AG04450 (cell line): ENCODE data around the gene PPP3R1. TPM values are rescaled to one million over a fixed set of nuclear protein-coding genes. Genes with fewer than 3 reads are reported as not detected.

Experiments
- CTCF ChIA-PET: fragments of 300-600, 350-600 bp; formaldehyde crosslinking; extraction: SDS; loops from one replicate; lab custom pipeline; 2022; ENCODE audit warnings: antibody characterized with exemption, inconsistent platforms; lab: Charles Lee
- POLR2A ChIA-PET: fragments of 350-600 bp; formaldehyde crosslinking; extraction: SDS; loops from one replicate; lab custom pipeline; 2021; ENCODE audit warnings: antibody characterized with exemption, inconsistent platforms; lab: Yijun Ruan, JAX
- DNase-seq: peaks from one replicate; pipeline ENCODE4 v3.0.0-alpha.2; 2011; ENCODE audit warnings: low read depth, low spot score
- H3K27ac ChIP-seq: one replicate; pipeline ENCODE4 v1.5.1; 2012; ENCODE audit warnings: low read depth, low read length, control low read depth
- H3K27me3 ChIP-seq: one replicate; pipeline ENCODE4 v1.6.0; 2012; ENCODE audit warnings: low read length; ENCODE audit not compliant: control insufficient read depth, insufficient read depth
- H3K4me3 ChIP-seq: 2 replicates; pipeline ENCODE4 v1.5.1; 2011; ENCODE audit warnings: mild to moderate bottlenecking, low read depth, low read length, control low read depth
- H3K9me3 ChIP-seq: 2 replicates; pipeline ENCODE4 v1.5.1; 2012; ENCODE audit warnings: low read length; ENCODE audit not compliant: control insufficient read depth, insufficient read depth
- polyA plus RNA-seq: library from polyadenylated mRNA; depleted of rRNA; stranded (reverse); fragments of >200 nt; gene quantifications from 2 replicates; pipeline ENCODE4 v1.2.3, GENCODE V29; 2011
- TF ChIP-seq, protein P1 (sequence below): IDR thresholded peaks from 2 replicates; pipeline ENCODE4 v1.5.1; 2011; ENCODE audit warnings: low read depth, low read length, control low read depth, inconsistent platforms

Gene PPP3R1
- polyA plus RNA-seq, 1 experiment, result 24.9 TPM

DNA sequence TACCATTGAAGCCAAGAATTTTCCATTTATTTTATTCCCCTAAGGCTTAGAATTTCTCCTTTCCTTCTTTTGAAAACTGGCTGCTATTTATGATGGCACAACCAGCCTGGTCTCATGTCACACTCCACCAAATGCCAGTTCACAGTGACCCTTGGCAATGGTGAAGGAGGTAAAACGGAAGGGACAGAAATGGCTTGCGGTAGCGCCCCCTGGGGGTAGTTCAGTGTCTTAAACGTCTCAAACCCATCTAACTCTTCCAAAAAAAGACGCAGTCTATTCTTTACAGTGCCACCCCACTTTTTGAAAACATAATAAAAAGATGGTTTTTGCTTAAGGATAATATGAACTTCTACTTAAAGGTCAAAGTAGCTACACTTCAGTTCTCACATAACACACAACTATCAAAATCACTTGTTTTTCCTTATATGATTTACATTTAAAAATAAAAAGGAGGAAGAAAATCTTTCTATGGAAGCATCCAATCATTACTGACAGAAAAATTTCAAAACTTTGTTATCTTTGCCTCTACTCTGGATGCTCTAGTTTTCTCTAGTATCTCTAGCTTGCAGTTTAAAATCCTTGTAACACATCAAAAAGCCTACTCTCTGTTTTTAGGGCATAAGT, 66.7 kb downstream of the PPP3R1 start:
- POLR2A ChIA-PET, result no interaction called here
- H3K9me3 ChIP-seq, result no peaks in the 10 kb centered on the region
- no peaks in the 10 kb centered on the region for H3K27me3 ChIP-seq
- CTCF ChIA-PET, result interaction anchor here (0.6 to 2.8 kb wide), 7 partner anchors 10 to 172 kb away, joined by 3 to 25 read pairs (median 4); no protein-coding TSS in a partner anchor
- TF ChIP-seq, protein P1, sequence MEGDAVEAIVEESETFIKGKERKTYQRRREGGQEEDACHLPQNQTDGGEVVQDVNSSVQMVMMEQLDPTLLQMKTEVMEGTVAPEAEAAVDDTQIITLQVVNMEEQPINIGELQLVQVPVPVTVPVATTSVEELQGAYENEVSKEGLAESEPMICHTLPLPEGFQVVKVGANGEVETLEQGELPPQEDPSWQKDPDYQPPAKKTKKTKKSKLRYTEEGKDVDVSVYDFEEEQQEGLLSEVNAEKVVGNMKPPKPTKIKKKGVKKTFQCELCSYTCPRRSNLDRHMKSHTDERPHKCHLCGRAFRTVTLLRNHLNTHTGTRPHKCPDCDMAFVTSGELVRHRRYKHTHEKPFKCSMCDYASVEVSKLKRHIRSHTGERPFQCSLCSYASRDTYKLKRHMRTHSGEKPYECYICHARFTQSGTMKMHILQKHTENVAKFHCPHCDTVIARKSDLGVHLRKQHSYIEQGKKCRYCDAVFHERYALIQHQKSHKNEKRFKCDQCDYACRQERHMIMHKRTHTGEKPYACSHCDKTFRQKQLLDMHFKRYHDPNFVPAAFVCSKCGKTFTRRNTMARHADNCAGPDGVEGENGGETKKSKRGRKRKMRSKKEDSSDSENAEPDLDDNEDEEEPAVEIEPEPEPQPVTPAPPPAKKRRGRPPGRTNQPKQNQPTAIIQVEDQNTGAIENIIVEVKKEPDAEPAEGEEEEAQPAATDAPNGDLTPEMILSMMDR, result peak; percentile 68
- DNase-seq, result no peak
- H3K4me3 ChIP-seq, result no peak overlapping the region
- H3K27ac ChIP-seq, result no peak overlapping the region

DNA sequence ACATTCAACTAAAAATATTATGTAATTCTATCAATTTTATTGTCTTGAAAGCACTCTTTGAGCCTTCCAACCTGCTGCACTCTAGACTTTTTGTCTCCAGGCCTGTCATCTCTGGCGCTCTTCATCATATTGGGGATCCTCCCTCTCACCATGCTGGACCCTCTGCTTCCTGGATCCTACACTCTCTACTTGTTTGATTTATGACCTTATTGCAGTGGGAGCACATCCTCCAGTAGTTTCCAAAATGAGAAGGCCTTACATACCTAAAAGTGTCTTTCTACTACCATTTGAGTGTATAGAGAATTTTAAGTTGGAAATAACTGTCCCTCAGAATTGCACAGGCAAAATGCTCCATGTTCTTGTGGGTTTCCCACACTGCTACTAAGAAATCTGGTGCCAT, 69.4 kb downstream of the PPP3R1 start:
- Histone ChIP-seq H3K9me3 (no peaks in the 10 kb centered on the region), H3K4me3 (no peak overlapping the region), H3K27ac (no peak overlapping the region), H3K27me3 (no peaks in the 10 kb centered on the region)
- no peak for DNase-seq
- TF ChIP-seq, protein P1, result no peak
- POLR2A ChIA-PET, result no interaction called here
- CTCF ChIA-PET, result interaction anchor here (0.6 to 1.7 kb wide), 3 partner anchors 13 to 213 kb away, joined by 3 to 8 read pairs (median 4); no protein-coding TSS in a partner anchor

DNA sequence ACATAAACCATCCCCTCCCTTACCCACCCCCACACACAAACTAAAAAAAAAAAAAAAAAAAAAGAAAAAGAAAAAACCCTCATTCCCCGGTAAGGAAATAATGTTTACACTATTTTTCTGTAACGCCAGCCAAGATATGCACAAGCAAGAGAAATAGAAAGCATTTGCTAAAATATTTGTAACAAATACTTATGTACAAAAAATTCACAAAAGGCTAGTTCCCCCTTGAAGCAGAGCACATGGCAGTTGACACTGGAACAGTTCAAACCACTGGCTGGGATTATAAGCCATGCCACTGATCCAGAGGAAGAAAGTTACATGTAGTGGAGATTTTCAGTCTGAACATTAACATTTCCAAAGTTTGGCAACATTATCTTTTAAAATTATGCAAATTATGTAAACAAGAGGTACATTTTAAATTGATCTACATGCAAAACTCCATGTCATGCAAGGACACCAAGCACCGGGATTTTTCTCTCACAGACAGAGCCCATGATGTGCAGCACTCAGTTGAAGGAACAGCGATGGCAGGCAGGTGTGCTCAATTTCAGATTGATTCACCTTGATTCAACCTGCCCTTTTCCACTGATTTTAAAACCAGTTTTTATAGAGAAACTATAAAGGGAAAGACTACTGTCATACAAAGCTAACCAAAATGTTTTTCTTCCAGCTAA, 73.2 kb downstream of the PPP3R1 start:
- Histone ChIP-seq H3K27ac (no peak overlapping the region), H3K9me3 (no peaks in the 10 kb centered on the region), H3K4me3 (no peak overlapping the region), H3K27me3 (no peaks in the 10 kb centered on the region)
- TF ChIP-seq, protein P1, result no peak
- POLR2A ChIA-PET, result interaction anchor here (1.5 kb wide), 1 partner anchor 21 kb away, joined by 3 read pairs; the partner anchor contains the start of gene PNO1
- CTCF ChIA-PET, result interaction anchor here (0.6 to 2.4 kb wide), 4 partner anchors 17 to 147 kb away, joined by 3 to 8 read pairs (median 4); no protein-coding TSS in a partner anchor
- no peak for DNase-seq

DNA sequence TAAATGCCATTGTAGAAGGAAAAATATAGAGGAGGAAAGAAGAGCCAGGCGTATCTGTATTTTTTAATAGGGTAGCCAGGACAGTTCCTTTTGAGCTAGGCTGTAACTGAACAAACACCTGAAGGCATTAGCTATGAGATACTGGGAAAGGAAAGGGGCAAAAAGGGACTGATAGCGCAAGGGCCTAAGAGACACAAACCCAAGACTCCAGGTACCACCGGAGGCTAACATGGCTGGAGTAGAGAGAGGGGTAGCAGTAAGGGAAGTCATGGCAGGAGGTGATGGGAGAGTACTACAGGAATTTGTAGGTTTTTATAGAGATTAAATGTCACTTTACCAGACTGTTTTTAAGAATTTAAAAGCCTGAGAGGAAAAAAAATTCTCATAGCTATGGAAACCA, 73.9 kb downstream of the PPP3R1 start:
- TF ChIP-seq, protein P1, result no peak
- Histone ChIP-seq H3K9me3 (no peaks in the 10 kb centered on the region), H3K4me3 (no peak overlapping the region), H3K27me3 (no peaks in the 10 kb centered on the region), H3K27ac (peak overlapping the region; percentile 71)
- no peak for DNase-seq
- ChIA-PET CTCF (interaction anchor here (1.1 to 1.2 kb wide), 2 partner anchors 41 to 104 kb away, joined by 3 to 5 read pairs; no protein-coding TSS in a partner anchor), POLR2A (no interaction called here)

DNA sequence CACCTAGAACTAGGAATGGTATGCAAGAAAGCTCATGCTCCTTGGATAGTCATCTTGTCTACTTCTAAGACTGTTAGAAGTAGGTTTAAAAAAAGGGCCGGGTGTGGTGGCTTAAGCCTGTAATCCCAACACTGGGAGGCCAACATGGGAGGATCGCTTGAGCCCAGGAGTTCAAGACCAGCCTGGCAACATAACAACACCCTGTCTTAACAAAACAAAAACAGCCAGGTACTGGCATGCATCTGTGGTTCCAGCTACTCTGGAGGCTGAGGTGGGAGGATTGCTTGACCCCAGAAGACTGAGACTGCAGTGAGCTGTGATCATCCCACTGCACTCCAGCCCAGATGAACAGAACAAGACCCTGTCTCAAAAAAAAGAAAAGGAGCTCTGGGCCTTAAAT, 74.8 kb downstream of the PPP3R1 start:
- ChIA-PET CTCF (interaction anchor here (1.2 kb wide), 1 partner anchor 105 kb away, joined by 5 read pairs; no protein-coding TSS in a partner anchor), POLR2A (no interaction called here)
- Histone ChIP-seq H3K27me3 (no peaks in the 10 kb centered on the region), H3K27ac (no peak overlapping the region), H3K4me3 (no peak overlapping the region), H3K9me3 (no peaks in the 10 kb centered on the region)
- TF ChIP-seq, protein P1, result no peak
- no peak for DNase-seq
